Cardiac septum (tissue), 1 donor: ENCODE results near the gene ATP6V0B. TPM values are rescaled to one million over a fixed set of nuclear protein-coding genes. Genes with fewer than 3 reads are reported as not detected.

Experiments used
- DNase-seq: peaks from one replicate; pipeline ENCODE4 v3.0.0-alpha.2; 2020; ENCODE audit warnings: low spot score
- intact Hi-C: fragments of 100-400 bp; cut with DNase I; formaldehyde crosslinking; loops from one replicate; pipeline ENCODE4 v1.14.0; 2022
- total RNA-seq: library from RNA; stranded (reverse); fragmentation: NEBNext Ultra II Directional; extraction: Animal tissue kit (Norgen Biotek cat#: 25700); gene quantifications from one replicate; pipeline ENCODE4 v1.2.1, GENCODE V29; 2021
- donor health status: DM: no; HTN: no; CAD: no.

The ATP6V0B gene
- total RNA-seq, 1 donor from 2014 or later = 81.6 TPM

- no peak for DNase-seq
- intact Hi-C loops = no loop called here
Observed at GRCh38 chr1:43963006-43963405, 11.8 kb upstream of the ATP6V0B start.

- intact Hi-C loops = no loop called here
- DNase-seq = no peak
Observed at GRCh38 chr1:43963890-43964289, 10.9 kb upstream of the ATP6V0B start.

GRCh38 chr1:43965316-43965715 lies 9.4 kb upstream of the ATP6V0B start:
- DNase-seq = no peak
- intact Hi-C loops = no loop called here

GRCh38 chr1:43968348-43968948 lies 6.3 kb upstream of the ATP6V0B start:
- DNase-seq = no peak
- intact Hi-C loops = no loop called here

- intact Hi-C loops = no loop called here
- DNase-seq = no peak
Observed at GRCh38 chr1:43969416-43969745, 5.4 kb upstream of the ATP6V0B start.

GRCh38 chr1:43969746-43970466 lies 4.9 kb upstream of the ATP6V0B start, which contains the start of gene DPH2:
DPH2 (plus strand) TSS chr1:43970010; CDS start chr1:43970176, 166 bp downstream.
- intact Hi-C loops = no loop called here

GRCh38 chr1:43970502-43970901 lies 4.3 kb upstream of the ATP6V0B start:
- intact Hi-C loops = no loop called here
- DNase-seq = no peak

More at GRCh38 chr1:43969746-43970466, 4.9 kb upstream of the ATP6V0B start, which contains the start of gene DPH2:
- peak; percentile 98 for DNase-seq

- intact Hi-C loops = no loop called here
Observed at GRCh38 chr1:43970911-43971310, 3.8 kb upstream of the ATP6V0B start.

GRCh38 chr1:43971336-43971980 lies 3.3 kb upstream of the ATP6V0B start:
- intact Hi-C loops = no loop called here

More at GRCh38 chr1:43970911-43971310, 3.8 kb upstream of the ATP6V0B start:
- no peak for DNase-seq

GRCh38 chr1:43973981-43974442 lies 748 bp upstream of the ATP6V0B start:
- intact Hi-C loops = loop anchor here (1.0 kb wide), 1 partner anchor 28 kb away; the partner anchor contains the start of gene IPO13

More at GRCh38 chr1:43971336-43971980, 3.3 kb upstream of the ATP6V0B start:
- no peak for DNase-seq

GRCh38 chr1:43975249-43975961 lies 645 bp downstream of the ATP6V0B start:
- peak; percentile 89 for DNase-seq
- intact Hi-C loops = no loop called here

More at GRCh38 chr1:43973981-43974442, 748 bp upstream of the ATP6V0B start:
- no peak for DNase-seq

- intact Hi-C loops = no loop called here
- DNase-seq = no peak
Observed at GRCh38 chr1:43976045-43976444, 1.3 kb downstream of the ATP6V0B start.

- no peak for DNase-seq
- intact Hi-C loops = no loop called here
Observed at GRCh38 chr1:43976890-43977289, 2.1 kb downstream of the ATP6V0B start.

GRCh38 chr1:43977376-43978263 lies 2.9 kb downstream of the ATP6V0B start:
- intact Hi-C loops = no loop called here
- no peak for DNase-seq

GRCh38 chr1:43978264-43978550 lies 3.4 kb downstream of the ATP6V0B start:
- intact Hi-C loops = no loop called here
- no peak for DNase-seq

GRCh38 chr1:43978551-43979260 lies 3.9 kb downstream of the ATP6V0B start, which contains the start of gene B4GALT2:
B4GALT2 (plus strand) TSS chr1:43979210; CDS start chr1:43981161, 1,951 bp downstream.
- no peak for DNase-seq
- intact Hi-C loops = no loop called here

- DNase-seq = no peak
- intact Hi-C loops = no loop called here
Observed at GRCh38 chr1:43979261-43979527, 4.4 kb downstream of the ATP6V0B start.

- intact Hi-C loops = no loop called here
- no peak for DNase-seq
Observed at GRCh38 chr1:43979528-43980254, 4.9 kb downstream of the ATP6V0B start.
